ENCODE results near the gene CXCL11.

DNA sequence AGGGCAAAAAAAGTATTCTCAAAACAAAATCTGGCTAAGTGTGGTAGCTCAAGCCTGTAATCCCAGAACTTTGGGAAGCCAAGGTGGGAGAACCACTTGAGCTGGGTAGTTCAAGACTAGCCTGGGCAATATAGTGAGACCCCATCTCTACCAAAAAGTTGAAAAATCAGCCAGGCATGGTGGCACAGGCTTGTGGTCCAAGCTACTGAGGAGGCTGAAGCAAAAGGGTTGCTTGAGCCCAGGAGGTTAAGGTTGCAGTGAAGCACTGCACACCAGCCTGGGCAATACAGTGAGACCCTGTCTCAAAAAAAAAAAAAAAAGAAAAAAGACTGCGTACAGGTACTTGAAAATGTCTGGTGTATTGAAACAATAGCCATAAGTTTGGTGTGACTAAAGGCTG, 43.4 kb downstream of the CXCL11 start:
- TF ChIP-seq, protein P1, sequence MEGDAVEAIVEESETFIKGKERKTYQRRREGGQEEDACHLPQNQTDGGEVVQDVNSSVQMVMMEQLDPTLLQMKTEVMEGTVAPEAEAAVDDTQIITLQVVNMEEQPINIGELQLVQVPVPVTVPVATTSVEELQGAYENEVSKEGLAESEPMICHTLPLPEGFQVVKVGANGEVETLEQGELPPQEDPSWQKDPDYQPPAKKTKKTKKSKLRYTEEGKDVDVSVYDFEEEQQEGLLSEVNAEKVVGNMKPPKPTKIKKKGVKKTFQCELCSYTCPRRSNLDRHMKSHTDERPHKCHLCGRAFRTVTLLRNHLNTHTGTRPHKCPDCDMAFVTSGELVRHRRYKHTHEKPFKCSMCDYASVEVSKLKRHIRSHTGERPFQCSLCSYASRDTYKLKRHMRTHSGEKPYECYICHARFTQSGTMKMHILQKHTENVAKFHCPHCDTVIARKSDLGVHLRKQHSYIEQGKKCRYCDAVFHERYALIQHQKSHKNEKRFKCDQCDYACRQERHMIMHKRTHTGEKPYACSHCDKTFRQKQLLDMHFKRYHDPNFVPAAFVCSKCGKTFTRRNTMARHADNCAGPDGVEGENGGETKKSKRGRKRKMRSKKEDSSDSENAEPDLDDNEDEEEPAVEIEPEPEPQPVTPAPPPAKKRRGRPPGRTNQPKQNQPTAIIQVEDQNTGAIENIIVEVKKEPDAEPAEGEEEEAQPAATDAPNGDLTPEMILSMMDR (IDR thresholded peaks at IDR 0.05; ENCODE audit: low read depth, low read length): no peak
- TF ChIP-seq EZH2phosphoT487 (IDR thresholded peaks at IDR 0.05; ENCODE audit: low read depth): no peak
